Suprapubic skin (tissue), 4 donors: Measurements from ENCODE around the gene ROR2.

Experiments used
- POLR2A ChIP-seq, 2 donors: fragments of 450-650 bp; IDR thresholded peaks; one replicate each; pipeline ENCODE4 v1.6.1; 2017; ENCODE audit warnings: antibody characterized with exemption in 2 of 2, mild to moderate bottlenecking in 2 of 2, moderate library complexity in 2 of 2
- POLR2AphosphoS5 ChIP-seq, 3 donors: sonication (generic); formaldehyde crosslinking; IDR thresholded peaks; one replicate each; pipeline ENCODE4 v1.6.1; 2017; ENCODE audit warnings: antibody characterized with exemption in 3 of 3
- TF ChIP-seq, protein P1 (sequence below), 2 donors: fragments of 200-600 bp in 1 of 2; fragments of 450-650 bp in 1 of 2; sonication (generic) in 1 of 2; IDR thresholded peaks; one replicate each; pipeline ENCODE4 v1.5.1; 2016 to 2019; ENCODE audit warnings: antibody characterized with exemption in 2 of 2, mild to moderate bottlenecking in 1 of 2, moderate library complexity in 1 of 2

DNA sequence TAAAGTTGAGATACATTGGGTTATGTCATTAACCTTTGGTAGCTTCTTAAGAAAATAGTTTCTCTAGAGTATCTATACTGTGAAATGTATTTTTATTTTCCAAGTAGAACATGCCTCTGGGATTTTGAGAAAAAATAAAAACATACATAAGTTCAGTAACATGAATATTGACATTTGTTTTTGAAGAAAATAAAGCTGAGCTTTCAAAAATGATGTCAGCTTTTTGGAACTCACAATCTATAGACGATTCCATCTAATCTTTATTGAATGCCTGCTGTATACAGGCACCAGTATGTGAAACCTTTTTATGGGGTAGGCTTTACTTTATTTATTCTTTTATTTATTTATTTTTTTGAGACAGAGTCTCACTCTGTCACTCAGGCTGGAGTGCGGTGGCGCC, 350.5 kb downstream of the ROR2 start:
- TF ChIP-seq, protein P1, sequence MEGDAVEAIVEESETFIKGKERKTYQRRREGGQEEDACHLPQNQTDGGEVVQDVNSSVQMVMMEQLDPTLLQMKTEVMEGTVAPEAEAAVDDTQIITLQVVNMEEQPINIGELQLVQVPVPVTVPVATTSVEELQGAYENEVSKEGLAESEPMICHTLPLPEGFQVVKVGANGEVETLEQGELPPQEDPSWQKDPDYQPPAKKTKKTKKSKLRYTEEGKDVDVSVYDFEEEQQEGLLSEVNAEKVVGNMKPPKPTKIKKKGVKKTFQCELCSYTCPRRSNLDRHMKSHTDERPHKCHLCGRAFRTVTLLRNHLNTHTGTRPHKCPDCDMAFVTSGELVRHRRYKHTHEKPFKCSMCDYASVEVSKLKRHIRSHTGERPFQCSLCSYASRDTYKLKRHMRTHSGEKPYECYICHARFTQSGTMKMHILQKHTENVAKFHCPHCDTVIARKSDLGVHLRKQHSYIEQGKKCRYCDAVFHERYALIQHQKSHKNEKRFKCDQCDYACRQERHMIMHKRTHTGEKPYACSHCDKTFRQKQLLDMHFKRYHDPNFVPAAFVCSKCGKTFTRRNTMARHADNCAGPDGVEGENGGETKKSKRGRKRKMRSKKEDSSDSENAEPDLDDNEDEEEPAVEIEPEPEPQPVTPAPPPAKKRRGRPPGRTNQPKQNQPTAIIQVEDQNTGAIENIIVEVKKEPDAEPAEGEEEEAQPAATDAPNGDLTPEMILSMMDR (IDR thresholded peaks at IDR 0.05), result no peak
- TF ChIP-seq POLR2A (IDR thresholded peaks at IDR 0.05) (no peak), POLR2AphosphoS5 (IDR thresholded peaks at IDR 0.05) (no peak)
